Measurements from ENCODE around the gene LHX1. TPM values are rescaled to one million over a fixed set of nuclear protein-coding genes. Genes with fewer than 3 reads are reported as not detected.
A peak's percentile ranks its signal among the peaks of the same experiment; 100 is the strongest.

The LHX1 gene
- total and polyA plus RNA-seq, 2 of the 8 experiments (the other 6 are each of a cell fraction or from before 2014, with no cell fraction given) = 0.26 to 0.93 TPM

GRCh38 chr17:36940313-36941264 lies 3.3 kb downstream of the LHX1 start:
- Histone ChIP-seq H2BK20ac (ENCODE audit: low read length) (peak overlapping the region; percentile 40; the same call in 1 of the 2 replicates), H3K4me2 (ENCODE audit: insufficient read depth in 1 of 2, low read depth in 2 of 2, low read length in 2 of 2) (peak overlapping the region; percentile 70 to 88), H2BK5ac (ENCODE audit: low read depth, low read length) (no peak overlapping the region), H3K27me3 (replicated peaks in 1 of 4; ENCODE audit: control insufficient read depth in 3 of 4, extremely low read depth in 1 of 4, insufficient read depth in 3 of 4, low read length in 3 of 4) (peaks cover 79 to 100% (median 91%) of the 10 kb centered on the region in 4 experiments), H2BK15ac (ENCODE audit: low read length) (peak overlapping the region; percentile 95; the same call in 1 of the 2 replicates), H3K56ac (replicated peaks; ENCODE audit: insufficient read length, low read depth, low read length) (no peak overlapping the region), H3K27ac (ENCODE audit: low read depth, low read length) (no peak overlapping the region), H3K4me3 (ENCODE audit: extremely low read depth in 1 of 4, insufficient read depth in 2 of 4, low read depth in 3 of 4, low read length in 4 of 4) (peak overlapping the region in 2 of 4 experiments; percentile 5 to 44; a peak in 3 of 8 replicates), H4K8ac (ENCODE audit: extremely low read depth, insufficient read depth, low read length) (peak overlapping the region; percentile 28), H3K79me1 (ENCODE audit: low read depth, low read length) (no peaks in the 10 kb centered on the region), H4K91ac (replicated peaks; ENCODE audit: insufficient read length, low read length) (no peak overlapping the region), H3K9me3 (ENCODE audit: insufficient read depth in 2 of 2, low read depth in 1 of 2, low read length in 1 of 2) (no peaks in the 10 kb centered on the region; a peak in 1 of 4 replicates), H3K79me2 (ENCODE audit: control insufficient read depth in 1 of 2, insufficient read depth in 2 of 2, low read length in 2 of 2) (no peaks in the 10 kb centered on the region), H3K36me3 (ENCODE audit: control insufficient read depth in 2 of 4, insufficient read depth in 4 of 4, low read length in 3 of 4) (peaks cover 0 to 13% (median 0%) of the 10 kb centered on the region in 4 experiments; a peak in 1 of 8 replicates), H3K14ac (ENCODE audit: insufficient read length) (no peak overlapping the region), H2AK5ac (ENCODE audit: low read depth, low read length) (peak overlapping the region; percentile 44; the same call in 1 of the 2 replicates), H3K4ac (replicated peaks; ENCODE audit: insufficient read length, low read depth, low read length) (no peak overlapping the region), H2BK12ac (ENCODE audit: low read depth, low read length) (peak overlapping the region; percentile 89), H3K18ac (ENCODE audit: extremely low read depth, low read length) (peak overlapping the region; percentile 10; the same call in 1 of the 2 replicates), H3K23ac (ENCODE audit: insufficient read length) (no peak overlapping the region), H2BK120ac (replicated peaks; ENCODE audit: low read depth, low read length) (no peak overlapping the region), H4K5ac (ENCODE audit: insufficient read length, low read depth, low read length) (no peak overlapping the region), H2AFZ (ENCODE audit: low read length) (no peak overlapping the region), H3K23me2 (ENCODE audit: low read depth, low read length) (peaks cover 13% of the 10 kb centered on the region; the same call in 1 of the 2 replicates), H3K4me1 (replicated peaks in 1 of 4; ENCODE audit: control insufficient read depth in 3 of 4, insufficient read depth in 4 of 4, low read length in 3 of 4) (peaks cover 2 to 52% (median 42%) of the 10 kb centered on the region in 4 experiments), H3K9ac (replicated peaks in 1 of 4; ENCODE audit: extremely low read depth in 1 of 4, low read depth in 3 of 4, low read length in 3 of 4) (no peak overlapping the region), H4K20me1 (replicated peaks in 1 of 2; ENCODE audit: control insufficient read depth in 1 of 2, insufficient read depth in 2 of 2, low read length in 2 of 2) (peaks cover 8 to 25% of the 10 kb centered on the region in 2 experiments)
- 2% methylated on average over 47 of the region's 52 CpGs; no CpG with 5 or more reads in 1 of the 2 experiments for WGBS, 2 experiments (ENCODE audit: extremely low coverage in 1 of 2, insufficient coverage in 1 of 2, insufficient read length in 1 of 2, insufficient replicate concordance in 2 of 2, low coverage in 1 of 2, low lambda C conversion rate in 2 of 2, missing lambda C conversion rate in 1 of 2)
- CTCF ChIA-PET (ENCODE audit: partially characterized antibody) = interaction anchor here (0.8 to 2.1 kb wide), 6 partner anchors 8 to 314 kb away, joined by 3 to 5 read pairs (median 4); no protein-coding TSS in a partner anchor
- DNase-seq (ENCODE audit: low read depth in 1 of 2, low spot score in 2 of 2) = peak in 1 of 2 experiments; percentile 64
- no peak for FAIRE-seq
- POLR2A ChIA-PET (ENCODE audit: partially characterized antibody) = interaction anchor here (1.4 to 5.9 kb wide), 2 partner anchors 8 to 9 kb away, joined by 5 to 45 read pairs; partner anchors contain the start of gene AATF
- no peak for TF ChIP-seq EGR1 (IDR thresholded peaks at IDR 0.05; ENCODE audit: borderline replicate concordance, low read depth, low read length)
- TF ChIP-seq E2F6 (IDR thresholded peaks at IDR 0.05) = peak; percentile 10; the same call in 1 of the 2 replicates
- TF ChIP-seq SP2 (IDR thresholded peaks at IDR 0.05; ENCODE audit: low read length) = no peak
- TF ChIP-seq SUZ12 (IDR thresholded peaks at IDR 0.05; ENCODE audit: low read length) = peak; percentile 74
- TF ChIP-seq RAD21 (IDR thresholded peaks at IDR 0.05 in 1 of 2, conservative IDR thresholded peaks at IDR 0.05 in 1 of 2; ENCODE audit: low read depth in 2 of 2, low read length in 2 of 2) = no peak
- no peak for TF ChIP-seq HDAC2 (IDR thresholded peaks at IDR 0.05; ENCODE audit: borderline replicate concordance in 1 of 2, low read depth in 2 of 2, low read length in 2 of 2)
- TF ChIP-seq EZH2 (IDR thresholded peaks at IDR 0.05; ENCODE audit: low read depth, low read length, severe bottlenecking) = peak; percentile 92
- no peak for TF ChIP-seq KDM1A (IDR thresholded peaks at IDR 0.05; ENCODE audit: borderline replicate concordance, low read length)

Data from H1 (cell line).